PC-3 (cell line): ENCODE measurements around the gene TSFM. TPM values are rescaled to one million over a fixed set of nuclear protein-coding genes. Genes with fewer than 3 reads are reported as not detected.

Experiments
- ATAC-seq: fragments of 200-7000 bp; cut with Tn5 transposase; 2 replicates; pipeline ENCODE4 v1.9.1; 2020; ENCODE audit warnings: mild to moderate bottlenecking, moderate library complexity
- BruUV-seq: library from RNA; stranded (reverse); fragments of 400-500 nt; replicated peaks from 2 replicates; lab custom pipeline; 2021; lab: Mats Ljungman, UMichigan
- CTCF ChIA-PET: fragments of 300-600 bp; sonication (Branson Sonifier 250); formaldehyde crosslinking; loops from one replicate; lab custom pipeline; 2022; ENCODE audit warnings: antibody characterized with exemption; lab: Charles Lee
- POLR2A ChIA-PET: fragments of 300-600 bp; sonication (Branson Sonifier 250); formaldehyde crosslinking; loops from one replicate; lab custom pipeline; 2022; ENCODE audit warnings: antibody characterized with exemption; ENCODE audit not compliant: unreplicated experiment; lab: Charles Lee
- DNase-seq: peaks from one replicate; pipeline ENCODE4 v3.0.0-alpha.2; 2015
- H2AFZ ChIP-seq: fragments of 300-600 bp; sonication (generic); 2 replicates; pipeline ENCODE4 v1.6.0; 2016; ENCODE audit warnings: antibody characterized with exemption, low read length
- H3F3A ChIP-seq: fragments of 300-600 bp; sonication (generic); one replicate; pipeline ENCODE4 v1.6.0; 2017; ENCODE audit warnings: antibody characterized with exemption, low read length, control low read depth, mild to moderate bottlenecking; ENCODE audit not compliant: unreplicated experiment
- H3K27ac ChIP-seq: fragments of 300-600 bp; sonication (generic); 2 replicates; pipeline ENCODE4 v1.5.1; 2016; ENCODE audit warnings: mild to moderate bottlenecking, low read length
- H3K27me3 ChIP-seq: fragments of 300-600 bp; sonication (generic); 2 replicates; pipeline ENCODE4 v1.6.1; 2016; ENCODE audit warnings: low read length, mixed read lengths
- H3K36me3 ChIP-seq: fragments of 300-600 bp; sonication (generic); 2 replicates; pipeline ENCODE4 v1.6.1; 2016; ENCODE audit warnings: low read depth, mixed run types, low read length, mixed read lengths
- H3K4me1 ChIP-seq: fragments of 300-600 bp; sonication (generic); 2 replicates; pipeline ENCODE4 v1.5.1; 2016; ENCODE audit warnings: low read length; ENCODE audit not compliant: insufficient read depth
- H3K4me2 ChIP-seq: fragments of 300-600 bp; sonication (generic); 2 replicates; pipeline ENCODE4 v1.6.0; 2016; ENCODE audit warnings: low read length
- H3K4me3 ChIP-seq: fragments of 300-600 bp; sonication (generic); 2 replicates; pipeline ENCODE4 v1.5.1; 2016; ENCODE audit warnings: mild to moderate bottlenecking, low read length, mixed read lengths
- H3K79me2 ChIP-seq: fragments of 300-600 bp; sonication (generic); 2 replicates; pipeline ENCODE4 v1.6.1; 2017; ENCODE audit warnings: low read length, mixed read lengths
- H3K9ac ChIP-seq: fragments of 300-600 bp; sonication (generic); 2 replicates; pipeline ENCODE4 v1.6.0; 2016; ENCODE audit warnings: mild to moderate bottlenecking, low read length
- H3K9me2 ChIP-seq: fragments of 300-600 bp; sonication (generic); replicated peaks from 2 replicates; pipeline ENCODE4 v1.6.1; 2016; ENCODE audit warnings: mixed run types, low read length, mixed read lengths
- H3K9me3 ChIP-seq: fragments of 300-600 bp; sonication (generic); 2 replicates; pipeline ENCODE4 v1.6.1; 2016; ENCODE audit warnings: low read length, mixed read lengths
- H4K20me1 ChIP-seq: fragments of 300-600 bp; sonication (generic); 2 replicates; pipeline ENCODE4 v1.6.1; 2016; ENCODE audit warnings: low read length, mixed read lengths
- EZH2 ChIP-seq: fragments of 300-600 bp; sonication (generic); IDR thresholded peaks from one replicate; pipeline ENCODE4 v1.6.1; 2017; ENCODE audit warnings: antibody characterized with exemption, mild to moderate bottlenecking, low read length; ENCODE audit not compliant: unreplicated experiment
- EZH2phosphoT487 ChIP-seq: fragments of 300-600 bp; sonication (generic); IDR thresholded peaks from 2 replicates; pipeline ENCODE4 v1.6.1; 2018; ENCODE audit warnings: mild to moderate bottlenecking, antibody characterized with exemption, low read length, borderline replicate concordance
- intact Hi-C: fragments of 100-400 bp; cut with micrococcal nuclease; formaldehyde crosslinking; loops from 2 replicates; pipeline ENCODE4 v1.9.0; 2023
- total RNA-seq: library from RNA; depleted of rRNA; stranded (reverse); fragments of >200 nt; gene quantifications from 2 replicates; pipeline ENCODE4 v1.2.3, GENCODE V29; 2014
- TF ChIP-seq, protein P1 (sequence below): fragments of 300-600 bp; sonication (generic); conservative IDR thresholded peaks from 2 replicates; pipeline ENCODE4 v1.5.1; 2017; ENCODE audit warnings: antibody characterized with exemption, low read depth, mild to moderate bottlenecking, low read length

The TSFM gene
- total RNA-seq, 1 experiment from 2014 or later, result 63.0 TPM

- H3K9ac ChIP-seq, result no peak overlapping the region
- H3K4me1 ChIP-seq, result peaks cover 17% of the 10 kb centered on the region; the same call in 1 of the 2 replicates
- H3K79me2 ChIP-seq, result peaks cover 73% of the 10 kb centered on the region
- H3F3A ChIP-seq, result peaks cover 3% of the 10 kb centered on the region
- no peaks in the 10 kb centered on the region for H3K9me2 ChIP-seq
- H2AFZ ChIP-seq, result no peak overlapping the region
- CTCF ChIA-PET, result no interaction called here
- DNase-seq (no peak), ATAC-seq (no peak)
- intact Hi-C loops, result no loop called here
- POLR2A ChIA-PET, result no interaction called here
- H3K36me3 ChIP-seq, result no peaks in the 10 kb centered on the region; the same call in 1 of the 2 replicates
- H3K4me2 ChIP-seq, result no peak overlapping the region
- TF ChIP-seq EZH2, result no peak
- no peak for TF ChIP-seq EZH2phosphoT487
- TF ChIP-seq, protein P1, sequence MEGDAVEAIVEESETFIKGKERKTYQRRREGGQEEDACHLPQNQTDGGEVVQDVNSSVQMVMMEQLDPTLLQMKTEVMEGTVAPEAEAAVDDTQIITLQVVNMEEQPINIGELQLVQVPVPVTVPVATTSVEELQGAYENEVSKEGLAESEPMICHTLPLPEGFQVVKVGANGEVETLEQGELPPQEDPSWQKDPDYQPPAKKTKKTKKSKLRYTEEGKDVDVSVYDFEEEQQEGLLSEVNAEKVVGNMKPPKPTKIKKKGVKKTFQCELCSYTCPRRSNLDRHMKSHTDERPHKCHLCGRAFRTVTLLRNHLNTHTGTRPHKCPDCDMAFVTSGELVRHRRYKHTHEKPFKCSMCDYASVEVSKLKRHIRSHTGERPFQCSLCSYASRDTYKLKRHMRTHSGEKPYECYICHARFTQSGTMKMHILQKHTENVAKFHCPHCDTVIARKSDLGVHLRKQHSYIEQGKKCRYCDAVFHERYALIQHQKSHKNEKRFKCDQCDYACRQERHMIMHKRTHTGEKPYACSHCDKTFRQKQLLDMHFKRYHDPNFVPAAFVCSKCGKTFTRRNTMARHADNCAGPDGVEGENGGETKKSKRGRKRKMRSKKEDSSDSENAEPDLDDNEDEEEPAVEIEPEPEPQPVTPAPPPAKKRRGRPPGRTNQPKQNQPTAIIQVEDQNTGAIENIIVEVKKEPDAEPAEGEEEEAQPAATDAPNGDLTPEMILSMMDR, result no peak
- no TSS peak for BruUV-seq
- H3K4me3 ChIP-seq, result no peak overlapping the region
- no peaks in the 10 kb centered on the region for H3K9me3 ChIP-seq
- H4K20me1 ChIP-seq, result peaks cover 34% of the 10 kb centered on the region; the same call in 1 of the 2 replicates
- H3K27ac ChIP-seq, result no peak overlapping the region
- no peaks in the 10 kb centered on the region for H3K27me3 ChIP-seq
Observed at GRCh38 chr12:57834086-57834876, 51.7 kb downstream of the TSFM start.

DNA sequence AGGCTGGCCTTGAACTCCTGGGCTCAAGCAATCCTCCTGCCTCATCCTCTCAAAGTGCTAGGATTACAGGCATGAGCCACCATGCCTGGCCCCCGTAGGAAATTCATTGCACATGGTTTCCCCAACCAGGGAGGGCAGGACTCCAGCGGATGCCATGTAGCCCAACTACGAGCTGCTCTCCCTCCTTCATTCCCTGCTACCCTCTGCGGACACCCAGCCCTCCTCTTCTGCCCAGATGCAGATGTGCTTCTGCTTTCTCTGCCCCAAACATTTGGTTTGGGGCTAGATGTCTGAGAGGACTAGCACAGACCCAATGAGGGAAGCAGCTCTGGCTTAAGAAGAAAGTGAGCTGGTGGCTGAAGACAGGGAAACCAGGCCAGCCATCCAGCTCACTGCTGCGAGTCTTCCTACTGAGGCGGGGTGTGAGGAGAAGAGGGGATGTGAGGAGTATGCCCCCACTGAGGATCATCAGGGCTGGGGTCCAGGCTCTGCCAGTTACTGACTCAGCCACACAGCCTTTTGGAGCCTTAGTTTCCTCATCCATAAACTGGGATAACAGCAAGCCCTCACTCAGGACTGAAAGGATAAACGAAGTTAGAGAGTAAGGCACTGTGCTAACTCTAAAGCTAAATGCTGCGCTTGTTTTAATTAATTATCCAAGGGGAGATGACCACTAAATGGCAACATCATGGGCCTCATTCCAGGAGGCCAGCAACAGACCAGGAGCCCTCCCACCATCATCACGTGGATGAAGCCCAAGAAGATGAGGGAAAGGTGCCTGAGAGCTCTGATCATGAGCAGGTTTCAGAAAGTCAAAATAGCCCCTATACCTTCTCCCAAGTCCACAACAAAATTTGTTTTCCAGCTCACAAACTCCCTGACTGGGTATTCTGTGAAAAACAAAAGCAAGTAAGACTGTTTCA lies 53.0 kb downstream of the TSFM start:
- DNase-seq (no peak), ATAC-seq (no peak)
- Histone ChIP-seq H3F3A (peaks cover 3% of the 10 kb centered on the region), H3K4me2 (no peak overlapping the region), H3K27me3 (no peaks in the 10 kb centered on the region), H3K9me3 (no peaks in the 10 kb centered on the region), H4K20me1 (peaks cover 42% of the 10 kb centered on the region; the same call in 1 of the 2 replicates), H3K79me2 (peaks cover 81% of the 10 kb centered on the region), H3K36me3 (no peaks in the 10 kb centered on the region), H3K27ac (no peak overlapping the region), H3K4me1 (peaks cover 17% of the 10 kb centered on the region; the same call in 1 of the 2 replicates), H3K9ac (no peak overlapping the region), H3K4me3 (no peak overlapping the region), H2AFZ (no peak overlapping the region), H3K9me2 (no peaks in the 10 kb centered on the region)
- no TSS peak for BruUV-seq
- TF ChIP-seq, protein P1, result no peak
- no peak for TF ChIP-seq EZH2phosphoT487
- TF ChIP-seq EZH2, result no peak
- ChIA-PET POLR2A (no interaction called here), CTCF (interaction anchor here (0.9 kb wide), 1 partner anchor 58 kb away, joined by 3 read pairs; no protein-coding TSS in a partner anchor)
- intact Hi-C loops, result no loop called here
